Activated CD4-positive, alpha-beta T cell treated with anti-CD3 and anti-CD28 coated beads, Interleukin-2, amount 50 U/mL, for 48 hours (primary cell): ENCODE results near the gene PRRT4.
A peak's percentile ranks its signal among the peaks of the same experiment; 100 is the strongest.

Experiments
- DNase-seq, 2 experiments: peaks; one replicate each; pipeline ENCODE4 v3.0.0-alpha.2; 2020

The PRRT4 gene

GRCh38 chr7:128394904-128395496, 33.5 kb upstream of the PRRT4 start:
- no peak for DNase-seq

- no peak for DNase-seq
Observed at GRCh38 chr7:128393526-128394330, 32.2 kb upstream of the PRRT4 start.

- DNase-seq: no peak
Observed at GRCh38 chr7:128392446-128393327, 31.2 kb upstream of the PRRT4 start.

GRCh38 chr7:128391805-128392204, 30.3 kb upstream of the PRRT4 start:
- no peak for DNase-seq

GRCh38 chr7:128390871-128391565, 29.5 kb upstream of the PRRT4 start:
- DNase-seq: no peak

- DNase-seq: no peak
Observed at GRCh38 chr7:128389618-128390329, 28.3 kb upstream of the PRRT4 start.

- DNase-seq: no peak
Observed at GRCh38 chr7:128389085-128389617, 27.7 kb upstream of the PRRT4 start.

- no peak for DNase-seq
Observed at GRCh38 chr7:128388145-128388485, 26.6 kb upstream of the PRRT4 start.

GRCh38 chr7:128387216-128388144, 26.0 kb upstream of the PRRT4 start:
- DNase-seq: peak; percentile 79 to 80

GRCh38 chr7:128385988-128386925, 24.8 kb upstream of the PRRT4 start:
- no peak for DNase-seq

- DNase-seq: no peak
Observed at GRCh38 chr7:128384726-128385125, 23.2 kb upstream of the PRRT4 start.

- no peak for DNase-seq
Observed at GRCh38 chr7:128383776-128384175, 22.3 kb upstream of the PRRT4 start.

- peak; percentile 62 to 70 for DNase-seq
Observed at GRCh38 chr7:128381161-128381821, 19.8 kb upstream of the PRRT4 start.

- no peak for DNase-seq
Observed at GRCh38 chr7:128380483-128381106, 19.1 kb upstream of the PRRT4 start.

- no peak for DNase-seq
Observed at GRCh38 chr7:128379900-128380479, 18.5 kb upstream of the PRRT4 start.

GRCh38 chr7:128378637-128379036, 17.1 kb upstream of the PRRT4 start:
- no peak for DNase-seq

- no peak for DNase-seq
Observed at GRCh38 chr7:128376077-128376476, 14.6 kb upstream of the PRRT4 start.

- no peak for DNase-seq
Observed at GRCh38 chr7:128374041-128374440, 12.6 kb upstream of the PRRT4 start.
